Measurements from ENCODE around the gene SAXO2.

- TF ChIP-seq EZH2 (IDR thresholded peaks at IDR 0.05; ENCODE audit: low read length): no peak
- no peak for TF ChIP-seq CTCF (optimal IDR thresholded peaks at IDR 0.05 in 1 of 3, IDR thresholded peaks at IDR 0.05 in 1 of 3, conservative IDR thresholded peaks at IDR 0.05 in 1 of 3; ENCODE audit: extremely low read depth in 1 of 3, insufficient read depth in 2 of 3, low read length in 3 of 3)
Measured at GRCh38 chr15:82309802-82310201, 47.2 kb downstream of the SAXO2 start.
